Body of pancreas (tissue), 4 donors: ENCODE measurements around the gene CCDC80.

ENCODE experiments used
- CTCF ChIP-seq, 7 experiments: fragments of 450-650 bp in 4 of 7; fragments of 200-600 bp in 3 of 7; sonication (generic) in 3 of 7; IDR thresholded peaks; one replicate each; pipeline ENCODE4 v1.5.1; 2016 to 2019; ENCODE audit warnings: antibody characterized with exemption in 7 of 7
- POLR2A ChIP-seq, 3 donors: fragments of 450-650 bp; IDR thresholded peaks; one replicate each; pipeline ENCODE4 v1.6.1; 2016; ENCODE audit warnings: antibody characterized with exemption in 3 of 3, mild to moderate bottlenecking in 2 of 3

DNA sequence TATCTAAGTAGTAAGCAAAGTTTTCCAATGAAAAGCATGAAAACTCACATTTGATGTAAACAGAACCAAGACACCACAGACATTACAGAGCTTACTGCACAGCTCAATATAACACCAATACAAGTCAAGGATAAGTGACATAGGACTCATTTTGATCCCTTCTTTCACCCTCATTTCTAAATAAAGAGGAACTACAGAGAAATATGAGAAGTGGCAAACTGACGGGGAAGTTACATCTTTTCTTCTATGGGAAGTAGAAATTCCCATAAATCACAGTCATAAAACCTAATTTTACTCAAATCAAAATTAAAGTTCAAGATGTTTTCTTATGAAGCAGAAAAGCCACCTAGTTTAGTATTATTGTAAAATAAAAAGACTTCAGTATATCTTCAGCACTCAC, 83.0 kb downstream of the CCDC80 start:
- TF ChIP-seq POLR2A (IDR thresholded peaks at IDR 0.05) (no peak), CTCF (IDR thresholded peaks at IDR 0.05) (no peak)
